ELR (cell line): Measurements from ENCODE around the gene SLC6A7.

ENCODE experiments used
- DNase-seq: peaks from one replicate; pipeline ENCODE4 v3.0.0-alpha.2; 2015; ENCODE audit warnings: low read depth

Gene SLC6A7

GRCh38 chr5:150174285-150174684 is 15.6 kb upstream of the SLC6A7 start:
- no peak for DNase-seq

DNA sequence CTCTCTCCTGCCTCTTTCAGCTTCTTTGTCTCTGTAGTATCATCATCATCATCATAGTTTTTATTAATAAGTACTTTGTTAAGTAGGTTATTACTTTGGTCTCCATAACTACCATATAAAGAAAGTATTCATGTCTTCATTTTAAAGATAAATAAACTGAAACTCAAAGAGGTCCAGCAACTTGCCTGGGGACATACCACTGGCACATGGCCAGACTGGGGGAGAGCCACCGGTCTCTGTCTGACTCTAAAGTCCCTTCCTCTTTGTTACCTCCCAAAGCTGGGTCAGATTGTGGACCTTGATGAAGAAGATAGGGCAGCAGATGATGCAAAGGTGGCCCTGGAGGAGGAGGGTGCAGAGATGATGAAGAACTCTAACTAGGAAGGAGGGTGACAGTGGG is 14.8 kb upstream of the SLC6A7 start:
- DNase-seq: no peak

- peak; percentile 66 for DNase-seq
Measured at GRCh38 chr5:150175536-150175935, 14.3 kb upstream of the SLC6A7 start.

DNA sequence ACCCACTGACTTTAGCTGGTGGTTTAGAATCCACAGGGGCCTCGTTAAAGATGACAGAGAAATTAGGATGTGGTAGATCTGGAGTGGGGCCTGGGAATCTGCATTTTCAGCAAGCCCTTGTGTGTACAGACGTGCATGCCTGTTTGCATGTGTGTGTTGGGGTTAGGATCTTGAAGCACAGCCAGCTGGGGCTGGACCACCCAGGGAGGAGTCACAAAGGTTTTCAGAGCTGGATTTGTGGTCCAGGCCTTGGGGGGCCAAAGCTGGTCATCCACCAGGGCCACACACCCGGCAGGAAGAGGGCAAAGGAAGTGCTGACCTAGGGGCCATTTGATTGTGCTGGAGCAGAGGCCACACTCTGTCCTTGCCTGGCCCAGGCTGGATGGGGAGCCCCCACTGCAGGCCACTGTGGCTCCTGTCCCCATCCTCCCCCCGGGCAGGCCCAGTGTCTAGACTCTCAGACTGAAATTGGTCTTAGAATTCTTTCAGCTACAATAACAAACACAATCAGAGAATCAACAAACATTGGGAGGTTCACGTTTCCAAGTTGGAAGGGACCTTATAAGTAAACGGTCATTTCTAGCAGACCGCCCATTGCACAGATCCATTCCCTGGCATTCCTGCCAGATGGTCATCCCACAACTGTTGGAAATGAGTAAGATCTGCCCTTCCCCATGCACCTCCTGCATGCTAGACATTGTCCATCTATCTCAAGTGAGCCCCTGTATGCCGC is 13.0 kb upstream of the SLC6A7 start:
- no peak for DNase-seq

DNA sequence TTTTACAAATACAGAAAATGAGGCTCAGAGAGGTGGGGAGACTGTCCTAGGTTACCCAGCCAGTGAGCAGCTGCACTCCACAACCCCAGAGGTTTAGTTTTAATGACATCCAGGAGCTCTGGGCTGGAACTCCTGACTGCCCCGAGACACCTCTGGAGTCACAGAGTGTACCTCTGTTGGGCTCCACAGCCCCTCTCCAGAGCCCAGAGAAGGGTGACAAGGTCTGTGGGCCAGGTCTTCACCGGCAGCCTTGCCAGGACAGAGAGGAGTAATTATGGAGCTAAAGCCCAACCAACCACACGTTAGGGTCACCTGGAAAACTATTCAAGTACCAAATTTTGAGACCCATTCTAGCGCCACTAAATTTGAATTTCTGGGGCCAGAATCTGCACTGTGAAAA is 12.1 kb upstream of the SLC6A7 start:
- DNase-seq: no peak

GRCh38 chr5:150178262-150178661 is 11.6 kb upstream of the SLC6A7 start:
- no peak for DNase-seq

- DNase-seq: no peak
Measured at GRCh38 chr5:150179019-150179620, 10.7 kb upstream of the SLC6A7 start.

DNA sequence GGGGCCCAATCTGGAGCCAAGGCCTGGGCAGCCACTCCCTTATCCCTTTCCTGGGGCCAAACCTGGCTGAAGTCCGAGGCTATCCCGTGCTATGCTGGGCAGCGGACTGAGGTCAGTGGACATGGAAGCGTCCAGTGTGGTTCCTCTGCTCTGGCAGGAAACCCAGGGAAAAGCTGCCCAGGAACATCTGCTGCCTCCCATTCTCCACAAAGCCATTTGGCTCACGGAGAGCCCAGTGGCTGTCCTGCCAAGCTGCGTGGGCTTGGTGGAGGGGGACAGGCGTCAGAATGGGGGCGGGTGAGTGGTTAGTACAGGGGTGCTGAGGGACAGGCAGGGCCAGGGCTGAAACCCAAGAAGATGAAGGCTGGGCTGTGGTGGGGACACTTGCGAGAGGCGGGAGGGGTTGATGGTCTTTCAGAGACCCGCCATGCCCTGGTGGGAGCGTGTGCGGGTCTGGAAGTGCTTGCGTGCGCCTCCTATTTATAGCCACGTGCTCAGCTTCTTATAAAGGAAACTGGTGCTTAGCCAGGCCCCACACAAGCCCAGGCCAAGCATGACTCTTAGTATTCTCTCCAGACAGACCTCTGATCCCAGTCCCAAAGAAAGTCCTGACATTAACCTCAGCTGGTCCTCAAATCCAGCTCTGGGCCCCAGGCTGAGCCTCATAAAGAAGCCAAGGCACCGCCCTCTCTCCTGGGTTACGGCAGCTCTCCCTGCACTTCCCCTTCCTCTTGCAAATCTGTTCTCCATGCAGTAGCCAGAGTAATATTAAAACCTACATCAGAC is 9.4 kb upstream of the SLC6A7 start:
- DNase-seq: no peak

DNA sequence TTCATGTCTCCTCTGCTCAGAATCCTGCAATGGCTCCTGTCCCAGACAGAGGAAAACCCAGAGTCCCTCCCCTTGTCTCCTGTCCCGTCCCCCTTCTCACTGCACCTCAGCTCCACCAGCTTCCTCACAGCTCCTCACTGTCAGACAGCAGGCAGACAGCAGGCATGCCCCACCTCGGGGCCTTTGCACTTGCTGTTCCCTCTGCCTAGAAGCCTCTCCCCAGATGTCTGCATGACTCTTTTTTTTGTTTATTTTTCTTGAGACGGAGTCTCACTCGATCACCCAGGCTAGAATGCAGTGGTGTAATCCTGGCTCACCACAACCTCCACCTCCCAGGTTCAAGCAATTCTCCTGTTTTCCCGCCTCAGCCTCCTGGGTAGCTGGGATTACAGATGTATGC is 8.8 kb upstream of the SLC6A7 start:
- DNase-seq: peak; percentile 73

DNA sequence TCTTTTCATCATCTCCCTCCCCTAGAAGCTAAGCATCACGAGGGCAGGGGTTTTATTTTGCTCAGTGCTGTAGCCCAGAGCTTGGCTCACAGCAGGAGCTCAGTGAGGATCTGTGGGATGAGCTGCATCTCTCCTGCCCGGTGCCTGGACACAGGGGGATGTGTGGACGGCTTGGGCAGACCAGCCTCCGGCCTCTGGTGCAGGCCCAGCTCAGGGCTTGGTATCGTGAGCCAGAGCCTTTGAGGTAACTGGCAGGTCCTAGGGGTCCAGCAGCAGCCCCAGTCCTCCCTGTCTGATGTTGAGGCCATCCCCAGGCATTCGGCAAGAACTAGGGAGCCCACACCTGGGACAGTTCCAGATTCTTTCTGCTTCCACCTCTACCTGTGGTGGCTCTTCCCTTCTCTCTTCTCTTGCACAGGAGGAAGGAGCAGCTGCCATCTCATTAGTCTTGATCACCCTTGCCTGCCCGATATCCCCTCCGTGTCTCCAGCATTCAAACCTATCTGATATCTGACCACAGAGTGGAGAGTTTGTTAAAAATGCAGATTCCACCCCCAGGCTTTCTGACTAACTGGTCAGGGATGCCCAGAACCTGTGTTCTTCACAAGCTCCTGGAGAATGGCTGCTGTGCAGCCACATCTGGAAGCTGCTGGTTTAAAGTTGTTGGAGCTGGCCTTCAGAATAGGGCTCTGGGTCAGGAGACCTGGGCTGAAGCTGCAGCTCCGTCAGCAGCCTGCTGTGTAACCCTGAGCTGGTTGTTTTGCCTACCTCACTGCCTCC is 7.9 kb upstream of the SLC6A7 start:
- peak; percentile 29 for DNase-seq

DNA sequence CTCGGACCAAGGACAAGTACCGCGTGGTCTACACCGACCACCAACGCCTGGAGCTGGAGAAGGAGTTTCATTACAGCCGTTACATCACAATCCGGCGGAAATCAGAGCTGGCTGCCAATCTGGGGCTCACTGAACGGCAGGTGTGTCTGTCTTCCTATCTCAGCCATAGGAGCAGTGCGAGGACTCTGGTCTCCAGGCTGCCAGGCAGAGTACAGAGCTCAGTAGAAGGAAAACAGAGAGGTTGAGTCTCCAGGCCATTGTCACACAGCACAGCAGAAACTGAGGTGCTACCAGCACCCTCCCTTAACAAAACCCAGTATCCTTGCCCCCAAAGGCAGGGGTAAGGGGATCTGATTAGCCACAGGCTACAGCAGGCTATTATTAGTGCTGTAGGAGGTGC is 7.1 kb upstream of the SLC6A7 start:
- no peak for DNase-seq

DNA sequence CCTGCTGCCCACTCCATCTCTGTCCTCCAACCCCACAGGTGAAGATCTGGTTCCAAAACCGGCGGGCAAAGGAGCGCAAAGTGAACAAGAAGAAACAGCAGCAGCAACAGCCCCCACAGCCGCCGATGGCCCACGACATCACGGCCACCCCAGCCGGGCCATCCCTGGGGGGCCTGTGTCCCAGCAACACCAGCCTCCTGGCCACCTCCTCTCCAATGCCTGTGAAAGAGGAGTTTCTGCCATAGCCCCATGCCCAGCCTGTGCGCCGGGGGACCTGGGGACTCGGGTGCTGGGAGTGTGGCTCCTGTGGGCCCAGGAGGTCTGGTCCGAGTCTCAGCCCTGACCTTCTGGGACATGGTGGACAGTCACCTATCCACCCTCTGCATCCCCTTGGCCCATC is 6.4 kb upstream of the SLC6A7 start:
- DNase-seq: no peak

- DNase-seq: no peak
Measured at GRCh38 chr5:150184006-150184405, 5.9 kb upstream of the SLC6A7 start.

DNA sequence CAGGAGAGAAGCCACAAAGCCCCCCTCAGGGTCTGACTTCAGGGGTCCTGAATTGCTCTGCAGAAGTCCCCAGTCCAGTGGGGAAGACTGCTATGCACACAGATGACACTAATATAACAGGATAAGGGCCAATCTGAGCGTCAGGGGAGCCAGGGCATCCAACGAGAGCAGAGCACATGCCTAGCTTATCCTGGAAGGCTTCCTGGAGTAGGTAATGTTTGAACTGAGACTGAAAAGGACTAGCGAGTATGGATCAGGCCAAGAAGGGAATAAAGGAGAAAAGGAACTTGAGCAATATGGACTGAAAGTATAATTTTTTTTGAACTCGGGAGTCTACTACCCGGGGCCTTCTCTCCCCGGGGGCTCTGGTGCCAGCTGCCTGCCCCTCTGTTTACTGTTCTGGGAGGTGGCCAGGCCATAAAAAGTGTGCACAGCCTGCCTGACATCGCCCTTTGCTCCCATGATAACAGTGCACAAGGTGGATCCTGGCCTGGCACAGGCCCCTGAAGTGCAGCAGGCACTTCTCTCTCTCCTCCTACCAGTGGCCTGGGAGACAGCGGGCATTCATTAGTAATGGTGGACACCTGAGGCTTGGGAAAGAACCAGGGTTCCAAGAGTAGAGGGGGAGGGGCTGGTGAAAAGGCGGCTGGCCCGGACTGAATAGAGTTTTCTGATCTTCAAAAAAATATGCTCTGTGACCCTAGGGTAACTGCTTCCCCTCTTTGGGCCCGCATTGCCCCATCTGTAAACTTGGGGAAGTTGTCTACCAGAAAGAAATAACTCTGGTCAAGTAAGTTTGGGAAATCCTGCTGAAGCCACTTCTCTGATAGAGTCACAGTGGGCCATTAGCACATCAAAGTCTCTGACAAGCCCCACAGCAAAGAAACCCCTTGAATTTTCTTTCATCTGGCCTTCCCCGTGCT is 4.6 kb upstream of the SLC6A7 start:
- DNase-seq: no peak

DNA sequence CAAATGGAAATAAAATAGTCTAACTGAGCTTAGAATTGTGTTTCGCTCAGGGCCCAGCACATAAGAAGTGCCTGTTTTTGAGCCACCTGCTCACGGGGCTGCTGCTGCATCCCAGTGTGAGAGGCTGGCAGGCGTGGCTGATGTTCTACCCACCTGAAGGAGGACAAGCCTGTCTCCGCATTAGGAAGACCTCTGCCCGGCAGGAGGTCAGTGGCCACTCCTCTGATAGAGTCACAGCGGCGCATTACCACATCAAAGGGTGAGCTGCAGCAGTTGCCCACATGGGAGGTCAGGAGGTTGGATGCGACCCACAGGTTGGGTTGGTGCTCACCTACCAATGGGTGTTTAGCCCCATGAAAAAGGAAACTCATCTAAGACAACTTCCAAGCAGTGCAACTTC is 3.7 kb upstream of the SLC6A7 start:
- no peak for DNase-seq

DNA sequence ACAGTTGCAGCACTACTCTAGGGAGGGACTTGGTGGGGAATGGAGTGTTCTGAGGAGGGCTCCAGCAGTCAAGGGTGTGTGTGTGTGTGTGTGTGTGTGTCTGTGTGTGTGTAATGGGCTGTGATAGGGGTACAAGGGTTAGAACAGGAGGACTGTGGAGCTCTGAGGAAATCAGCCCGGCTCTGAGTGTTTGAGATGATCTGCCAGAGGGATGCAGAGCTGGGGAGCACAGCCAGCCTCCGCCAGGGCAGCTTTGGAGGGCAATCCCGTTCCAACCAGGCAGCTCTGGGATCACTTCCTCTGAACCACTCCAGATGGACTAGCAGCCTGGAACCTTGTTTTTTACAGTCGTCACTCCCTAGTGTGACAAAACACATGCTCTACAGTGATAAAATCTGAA is 3.0 kb upstream of the SLC6A7 start:
- no peak for DNase-seq

DNA sequence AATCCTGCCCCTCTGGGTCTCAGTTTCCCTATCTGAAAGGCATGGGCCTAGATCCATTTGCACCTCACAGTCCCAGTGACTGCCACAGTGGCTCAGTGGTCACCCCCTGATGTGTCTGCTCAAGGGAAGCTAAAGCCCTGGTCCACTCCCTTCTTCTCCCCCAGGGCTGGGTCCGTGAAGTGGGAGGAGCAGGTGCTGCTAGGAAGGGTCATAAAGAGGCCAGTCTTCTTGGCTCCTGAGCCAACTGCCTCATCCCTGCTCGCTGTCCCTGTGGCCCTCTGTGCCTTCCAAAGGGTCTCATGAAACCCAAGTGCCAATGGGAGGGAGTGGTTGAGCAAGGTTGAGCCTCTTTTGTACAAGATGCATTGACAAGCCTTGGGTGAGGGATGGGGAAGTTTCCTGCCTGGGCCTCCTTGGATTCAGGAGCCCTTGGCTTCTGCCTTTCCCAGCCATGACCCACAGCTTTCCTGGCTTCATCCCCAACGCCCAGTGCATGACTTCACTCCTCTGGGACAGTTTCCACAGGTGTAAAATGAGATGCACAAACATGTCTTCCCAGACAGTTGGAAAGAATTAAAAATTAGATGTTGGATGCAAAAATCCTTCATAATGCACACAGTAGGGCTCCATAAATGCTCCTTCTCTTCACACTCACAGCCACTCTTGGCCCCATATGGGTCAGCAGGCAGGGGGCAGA is 1.6 kb upstream of the SLC6A7 start:
- DNase-seq: no peak

DNA sequence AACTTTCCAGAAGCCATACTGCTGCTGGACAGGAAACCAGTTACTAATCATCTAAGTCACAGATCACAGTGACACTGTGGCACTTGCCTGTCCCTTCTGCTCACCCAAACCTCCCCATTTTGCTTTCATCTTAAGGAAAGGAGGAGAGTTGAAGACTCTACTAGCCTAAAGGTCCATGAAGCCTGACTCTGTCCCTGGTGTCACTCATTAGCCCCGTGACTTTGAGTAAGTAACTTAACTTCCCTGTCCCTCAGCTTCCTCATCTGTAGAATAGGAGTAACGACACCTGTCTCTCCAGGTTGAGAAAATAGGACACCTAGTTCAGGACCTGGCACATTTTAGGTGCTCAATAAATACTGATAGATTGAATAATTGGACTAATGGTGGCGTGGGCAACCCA is 536 bp upstream of the SLC6A7 start:
- DNase-seq: no peak

GRCh38 chr5:150190503-150190979 is 679 bp downstream of the SLC6A7 start:
- no peak for DNase-seq

DNA sequence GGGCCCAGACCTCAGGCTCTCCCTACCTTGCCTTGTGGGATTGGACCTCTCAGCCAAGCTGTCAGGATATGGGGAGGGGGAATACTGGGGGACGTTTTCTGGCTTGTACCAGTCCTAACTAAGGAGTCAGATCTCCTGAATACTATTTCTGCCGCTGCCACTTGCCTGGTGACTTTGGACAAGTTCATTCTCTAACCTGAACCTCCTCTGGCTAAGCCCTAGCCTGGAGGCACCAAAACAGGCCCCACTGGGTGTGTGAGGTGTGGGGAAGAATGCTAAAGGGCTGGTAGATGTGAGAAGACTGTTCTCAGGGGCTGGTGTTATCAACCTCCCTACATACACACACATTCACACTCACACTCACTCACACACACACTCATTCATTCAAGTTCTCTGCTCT is 1.1 kb downstream of the SLC6A7 start:
- DNase-seq: no peak

DNA sequence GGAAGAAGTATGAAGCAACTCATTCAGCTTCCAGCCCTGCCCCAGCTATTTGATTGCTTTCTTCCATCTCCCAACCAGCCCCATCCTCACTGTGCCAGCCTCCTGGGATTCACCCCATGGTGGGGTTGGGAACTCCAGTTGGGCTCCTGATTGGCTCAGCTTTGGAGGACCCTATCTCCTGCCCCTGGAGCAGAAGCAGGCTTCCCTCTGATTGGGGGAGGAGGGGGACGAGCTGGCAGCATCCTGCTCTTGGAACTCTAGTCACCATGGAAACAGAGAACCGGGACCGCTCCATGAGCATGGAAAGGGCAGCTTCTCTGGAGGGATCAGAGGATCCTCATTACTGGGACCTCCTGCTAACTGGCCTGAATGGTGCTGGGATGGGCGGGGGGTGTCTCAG is 2.6 kb downstream of the SLC6A7 start:
- no peak for DNase-seq
